Activated CD8-positive, alpha-beta memory T cell treated with anti-CD3 and anti-CD28 coated beads for 1 hour (primary cell): ENCODE measurements around the gene HIGD2A.
A peak's percentile ranks its signal among the peaks of the same experiment; 100 is the strongest.

Experiments used
- DNase-seq, 2 donors: peaks; one replicate each; pipeline ENCODE4 v3.0.0-alpha.2; 2020; ENCODE audit warnings: low read depth in 1 of 2; ENCODE audit errors: extremely low read depth in 1 of 2

Gene HIGD2A

DNA sequence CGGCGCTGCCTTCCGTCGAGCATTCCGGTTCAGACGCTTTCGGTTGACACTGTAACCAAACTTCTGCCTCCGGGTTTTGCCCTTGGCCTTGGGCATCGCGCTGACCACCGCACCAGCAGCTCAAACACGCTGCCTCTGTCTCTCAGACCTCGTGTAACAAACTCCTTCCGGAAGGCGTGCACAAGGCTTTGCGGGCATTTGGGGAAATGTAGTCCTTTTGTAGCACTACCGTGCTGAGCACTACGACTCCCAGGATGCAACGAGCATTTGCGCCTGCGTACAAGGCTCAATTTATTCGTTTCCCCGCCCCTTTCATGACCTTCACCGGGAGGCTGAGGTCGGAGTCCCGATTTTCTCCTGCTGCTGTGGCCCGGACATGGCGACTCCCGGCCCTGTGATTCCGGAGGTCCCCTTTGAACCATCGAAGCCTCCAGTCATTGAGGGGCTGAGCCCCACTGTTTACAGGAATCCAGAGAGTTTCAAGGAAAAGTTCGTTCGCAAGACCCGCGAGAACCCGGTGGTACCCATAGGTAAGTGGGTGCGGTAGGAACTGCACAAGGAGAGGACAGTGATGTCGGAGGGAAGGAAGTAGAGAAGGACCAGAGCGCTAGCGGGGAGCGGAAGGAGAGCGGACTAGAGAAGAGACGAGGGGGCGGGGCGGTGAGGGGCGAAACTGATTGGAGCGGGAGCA is at the start of gene HIGD2A, which contains the start of gene NOP16:
HIGD2A (plus strand) TSS at position 308 of the 691 bp plus-strand sequence; CDS start at position 377, 69 bp downstream.
NOP16 (minus strand) TSS at position 155 of the 691 bp plus-strand sequence; CDS start at position 96, 59 bp downstream.
- peak; percentile 98 to 100 for DNase-seq

GRCh38 chr5:176339304-176339703 is 49.2 kb upstream of the HIGD2A start:
- no peak for DNase-seq

DNA sequence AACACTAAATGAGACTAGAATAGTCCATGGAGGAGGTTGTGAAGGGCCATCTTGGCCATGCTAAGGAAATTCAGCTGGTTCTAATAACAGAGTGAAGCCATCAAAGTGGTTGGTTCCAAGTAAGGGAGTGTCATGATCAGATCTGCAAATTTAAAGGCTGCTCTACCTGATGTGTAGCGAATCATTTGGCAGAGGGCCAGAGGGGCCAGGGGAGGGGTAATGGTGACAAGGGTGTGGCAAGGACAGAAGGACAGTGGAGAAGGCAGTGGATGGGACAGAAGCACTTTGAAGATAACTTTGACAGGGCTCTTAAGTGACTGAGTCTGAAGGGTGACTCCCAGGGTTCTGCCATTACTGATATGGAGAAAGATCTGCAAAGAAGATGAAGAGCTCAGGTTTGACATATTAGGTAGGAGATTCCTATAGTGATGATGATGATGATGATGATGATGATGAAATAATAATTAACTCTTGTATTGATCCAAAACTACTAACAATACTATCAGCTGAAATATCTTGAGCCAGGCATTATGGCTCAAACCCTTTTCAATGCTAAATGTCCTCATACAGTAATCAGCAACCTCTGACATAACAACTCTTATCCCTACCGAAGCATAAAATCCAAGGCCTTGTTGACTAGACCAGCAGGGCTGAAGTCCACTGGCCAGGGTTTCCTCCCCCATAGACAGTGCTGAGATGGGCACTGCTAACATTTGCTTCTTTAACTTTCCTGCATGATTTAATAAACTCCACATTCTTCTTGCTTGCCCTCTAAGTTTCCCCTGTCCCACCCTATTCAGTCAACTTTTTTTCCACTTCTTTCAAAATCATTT is 47.0 kb upstream of the HIGD2A start:
- DNase-seq, result no peak

DNA sequence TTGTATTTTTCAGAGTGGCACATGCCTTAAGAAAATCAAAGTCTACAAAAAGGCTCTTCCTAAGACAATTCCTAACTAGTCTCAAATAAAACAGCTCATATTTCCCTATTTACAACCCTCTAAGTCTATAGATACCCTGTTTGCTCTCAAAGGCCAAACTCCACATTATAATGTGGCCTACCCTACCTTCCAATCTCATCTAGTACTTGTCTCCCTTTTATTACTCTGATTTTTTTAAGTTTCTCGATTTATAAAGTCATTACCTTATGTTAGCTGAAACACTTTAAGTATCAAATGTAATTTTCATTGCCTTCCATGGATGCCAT is 46.4 kb upstream of the HIGD2A start:
- DNase-seq, result no peak

DNA sequence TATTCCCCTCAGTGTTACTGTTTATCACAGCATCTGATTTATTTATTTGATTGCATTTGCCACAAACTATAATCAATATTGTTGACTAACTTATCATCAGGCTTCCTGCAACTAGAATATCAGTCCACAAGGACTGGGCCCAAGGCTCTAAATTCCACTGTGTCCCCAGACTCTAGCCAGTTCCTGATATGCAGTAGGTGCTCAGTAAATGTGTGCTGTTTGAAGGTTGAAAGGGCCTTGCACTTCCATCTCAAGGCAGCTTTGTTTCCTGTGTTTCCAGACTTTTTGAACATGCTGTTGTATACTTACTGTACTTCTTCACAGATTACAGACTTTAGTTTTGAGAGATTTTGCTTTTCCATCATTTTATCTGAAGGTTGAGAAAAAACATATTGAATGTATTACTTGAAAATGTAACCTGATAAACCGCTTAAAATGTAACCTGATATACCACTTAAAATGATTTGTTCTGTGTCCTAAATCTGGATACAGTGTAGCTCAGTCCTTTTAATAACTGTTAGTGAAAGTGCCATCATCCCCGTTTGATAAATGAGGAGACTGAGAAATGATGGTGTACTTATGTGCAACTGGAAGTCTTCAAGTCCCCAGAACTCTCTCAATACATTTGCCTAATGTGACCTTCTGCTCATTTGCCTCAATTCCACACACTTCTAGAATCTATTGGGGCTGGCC is 45.6 kb upstream of the HIGD2A start:
- no peak for DNase-seq

DNA sequence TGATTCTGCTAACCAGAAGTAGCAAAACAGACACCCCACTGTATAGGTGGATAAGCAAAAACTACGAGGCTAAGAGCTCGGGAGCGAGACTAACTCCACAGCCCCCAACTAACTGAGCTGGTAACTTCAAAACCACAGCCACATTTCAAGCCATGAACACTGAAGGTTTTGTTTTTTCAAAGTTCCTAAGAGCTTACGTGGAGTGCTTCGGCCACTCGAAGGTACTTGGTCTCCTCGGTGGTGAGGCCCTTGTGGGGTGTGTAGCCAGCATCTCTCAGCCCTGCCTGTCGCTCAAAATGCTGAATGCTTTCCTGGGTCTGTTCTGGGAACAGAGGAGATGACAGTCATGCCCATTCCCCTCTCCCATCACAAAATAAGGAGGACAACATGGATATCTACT is 38.1 kb upstream of the HIGD2A start:
- no peak for DNase-seq

- DNase-seq, result no peak
These were observed 36.3 kb upstream of the HIGD2A start for GRCh38 chr5:176352116-176352878.

DNA sequence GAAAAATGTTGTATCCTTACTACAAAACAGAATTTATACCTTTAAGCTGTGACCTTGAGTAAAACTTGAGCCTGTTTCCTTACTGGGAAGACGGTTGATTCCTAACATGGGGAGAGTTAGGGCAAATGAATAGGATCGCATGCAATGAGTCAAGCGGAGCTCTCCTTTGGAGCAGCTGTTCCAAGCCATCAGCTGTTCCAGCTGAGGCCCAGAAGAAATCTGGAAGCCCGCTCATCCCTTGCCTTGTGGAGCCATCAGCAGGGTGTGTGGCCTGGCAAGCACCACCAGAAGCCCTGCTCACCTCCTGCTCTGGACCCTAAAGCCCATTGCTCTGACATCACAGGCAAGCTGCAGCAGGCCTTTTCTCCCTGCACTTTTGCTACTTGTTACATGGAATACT is 35.0 kb upstream of the HIGD2A start:
- DNase-seq, result no peak

- no peak for DNase-seq
These were observed 33.0 kb upstream of the HIGD2A start for GRCh38 chr5:176355400-176356178.

GRCh38 chr5:176356179-176356566 is 32.4 kb upstream of the HIGD2A start:
- no peak for DNase-seq

DNA sequence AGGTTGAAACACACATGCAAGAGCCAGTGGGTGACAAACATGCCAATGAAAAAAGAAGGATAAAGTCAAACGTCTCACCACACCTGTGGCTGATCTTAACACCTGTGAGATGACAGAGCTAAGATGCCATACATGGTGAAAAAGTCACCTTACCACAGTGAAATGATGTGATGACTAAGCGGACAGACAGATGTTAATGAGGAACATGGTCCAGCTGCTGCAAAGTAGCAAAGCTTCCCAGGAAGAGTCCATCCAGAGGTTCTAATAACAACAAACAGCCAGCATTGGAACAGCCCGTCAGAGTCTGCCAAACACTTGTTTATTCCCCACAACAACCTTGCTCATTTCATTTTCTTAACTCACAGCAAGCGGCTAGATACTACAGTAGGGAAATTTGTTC is 28.9 kb upstream of the HIGD2A start:
- no peak for DNase-seq

GRCh38 chr5:176360894-176361436 is 27.6 kb upstream of the HIGD2A start:
- no peak for DNase-seq

DNA sequence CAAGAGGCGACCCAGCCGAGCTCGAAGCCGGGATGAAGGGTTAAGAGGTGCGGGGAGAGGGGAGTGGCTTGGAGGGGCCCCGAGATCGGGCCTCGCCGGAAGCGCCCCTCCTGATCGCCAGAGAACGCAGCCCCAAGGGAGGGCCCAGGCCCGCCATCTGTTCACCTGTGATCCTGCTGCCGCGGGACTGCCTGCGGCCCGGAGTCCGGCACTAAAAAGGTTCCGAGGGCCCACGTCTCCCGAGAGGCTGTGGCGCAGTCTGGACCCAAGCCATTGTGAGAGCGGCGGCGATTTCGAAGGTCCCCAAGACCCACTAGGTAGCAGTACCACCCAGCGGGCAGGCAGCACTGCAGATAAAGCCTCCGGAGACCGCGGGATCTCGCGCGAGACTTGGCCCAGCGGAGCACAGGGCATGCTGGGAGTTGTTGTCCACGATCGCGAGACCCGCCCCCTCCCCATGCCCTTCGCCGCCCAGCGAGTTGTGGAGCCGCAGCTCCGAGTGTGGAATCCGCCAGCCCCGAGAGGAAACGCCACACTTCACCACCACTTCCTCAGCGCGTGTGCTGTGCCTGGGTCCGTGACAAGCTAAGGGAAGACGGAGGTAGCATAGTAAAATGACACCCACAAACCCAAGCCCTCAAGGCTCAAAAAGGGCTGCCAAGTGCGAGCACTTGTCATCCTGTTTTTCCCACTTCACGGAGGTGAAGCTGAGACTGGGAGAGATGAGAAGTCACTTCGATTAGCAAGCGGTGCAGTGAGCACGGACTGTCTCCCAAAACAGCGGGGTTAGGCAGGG is 26.9 kb upstream of the HIGD2A start, which contains the start of gene KIAA1191:
KIAA1191 (minus strand) TSS at position 328 of the 796 bp plus-strand sequence. CDS start 2,256 bp downstream, outside the sequence.
- DNase-seq, result peak; percentile 81 to 90

- no peak for DNase-seq
These were observed 26.4 kb upstream of the HIGD2A start for GRCh38 chr5:176362233-176362490.

DNA sequence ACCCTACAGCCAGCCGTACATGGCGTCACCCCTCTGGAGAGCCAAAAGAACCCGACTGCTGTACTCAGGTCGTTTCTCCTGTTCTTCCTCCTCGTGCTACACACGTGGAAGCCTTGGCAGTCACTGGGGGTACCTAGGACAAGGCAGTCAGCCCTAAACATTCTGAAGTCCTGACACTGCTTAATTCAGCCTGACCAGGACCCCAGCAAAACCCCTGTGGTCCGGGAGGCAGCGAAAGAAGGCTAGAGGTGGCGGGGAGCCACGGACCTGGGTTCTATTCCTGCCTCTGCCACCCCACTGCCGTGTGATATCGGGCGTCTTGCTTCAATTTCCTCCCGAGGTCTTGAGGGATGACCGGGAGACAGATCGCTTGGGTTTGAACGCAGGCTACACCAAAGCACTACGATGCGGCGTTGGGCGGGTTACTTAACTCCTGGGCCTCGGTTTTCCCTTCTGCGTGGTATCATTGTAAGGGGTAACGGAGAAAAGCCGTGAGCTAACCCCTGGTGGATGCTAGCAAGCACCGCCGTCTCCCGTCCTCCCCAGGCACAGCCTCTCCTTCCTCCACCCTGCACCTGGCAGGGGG is 23.7 kb upstream of the HIGD2A start:
- no peak for DNase-seq

DNA sequence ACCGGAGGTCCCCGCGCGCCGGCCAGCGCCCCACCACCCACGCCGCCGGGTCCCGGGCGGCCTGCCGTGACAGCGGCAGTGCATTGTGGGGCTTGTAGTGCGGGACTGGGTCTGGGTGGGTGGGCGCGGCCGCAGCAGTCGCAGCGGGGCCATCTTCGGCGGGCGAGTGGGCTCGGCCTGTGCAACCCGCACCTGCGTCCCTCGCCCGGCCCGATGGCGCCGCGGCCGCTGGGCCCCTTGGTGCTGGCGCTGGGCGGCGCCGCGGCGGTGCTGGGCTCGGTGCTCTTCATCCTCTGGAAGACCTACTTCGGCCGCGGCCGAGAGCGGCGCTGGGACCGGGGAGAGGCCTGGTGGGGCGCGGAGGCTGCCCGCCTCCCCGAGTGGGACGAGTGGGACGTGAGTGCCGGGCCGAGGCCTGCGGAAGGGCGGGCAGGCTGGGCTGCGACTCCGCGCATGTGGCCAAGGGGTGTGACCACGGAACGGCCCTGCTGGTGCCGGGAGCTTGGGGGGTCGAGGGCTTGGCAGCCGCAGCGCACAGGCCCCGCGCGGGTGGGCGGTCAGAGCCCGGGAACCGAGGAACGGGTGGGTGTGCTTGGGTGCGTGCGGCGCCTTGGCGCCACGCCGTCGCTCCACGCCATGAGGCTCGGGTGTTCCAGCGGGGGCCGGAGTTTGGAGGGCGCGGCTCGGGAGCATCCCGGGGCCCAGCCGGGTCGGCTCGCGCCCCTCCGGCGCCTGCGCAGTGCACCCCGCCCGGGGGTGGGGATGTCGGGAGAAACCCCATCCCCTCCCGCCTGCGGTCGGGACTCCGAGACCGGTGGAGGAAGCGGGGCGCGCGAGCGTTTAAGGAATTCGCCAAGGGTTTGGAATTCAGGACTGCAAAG is 23.0 kb upstream of the HIGD2A start, which contains the start of gene ARL10:
ARL10 (plus strand) TSS at position 137 of the 881 bp plus-strand sequence; CDS start at position 214, 77 bp downstream.
- peak in 1 of 2 donors; percentile 27 for DNase-seq

- no peak for DNase-seq
These were observed 22.2 kb upstream of the HIGD2A start for GRCh38 chr5:176366232-176366894.
